Measurements from ENCODE around the gene MCFD2.

MCFD2 gene

GRCh38 chr2:46899053-46899452 is 16.6 kb downstream of the MCFD2 start:
- TF ChIP-seq CTCF (IDR thresholded peaks at IDR 0.05; ENCODE audit: insufficient read depth, low read length, poor library complexity, severe bottlenecking): no peak
- TF ChIP-seq EZH2phosphoT487 (conservative IDR thresholded peaks at IDR 0.05; ENCODE audit: low read length): no peak
- H3K9me3 ChIP-seq (ENCODE audit: insufficient read depth, low read length): no peaks in the 10 kb centered on the region
- no peak overlapping the region for H3K9ac ChIP-seq (ENCODE audit: low read length)

GRCh38 chr2:46898024-46898423 is 17.6 kb downstream of the MCFD2 start:
- no peaks in the 10 kb centered on the region for H3K36me3 ChIP-seq (ENCODE audit: low read length)
- no peaks in the 10 kb centered on the region for H3K79me2 ChIP-seq (ENCODE audit: insufficient read depth, low read length)
- no peaks in the 10 kb centered on the region for H3K9me3 ChIP-seq (ENCODE audit: insufficient read depth, low read length)
- no peak overlapping the region for H2AFZ ChIP-seq (ENCODE audit: low read depth, low read length, severe bottlenecking)
- H3K4me2 ChIP-seq (ENCODE audit: low read depth, low read length, poor library complexity, severe bottlenecking): no peak overlapping the region
- no peaks in the 10 kb centered on the region for H3K27me3 ChIP-seq (ENCODE audit: low read length)
- H3K9ac ChIP-seq (ENCODE audit: low read length): no peak overlapping the region
- no peak overlapping the region for H3K4me3 ChIP-seq (ENCODE audit: insufficient read depth, low read length, poor library complexity, severe bottlenecking)
- H3K27ac ChIP-seq (ENCODE audit: low read depth, low read length): no peak overlapping the region
- TF ChIP-seq CTCF (IDR thresholded peaks at IDR 0.05; ENCODE audit: insufficient read depth, low read length, poor library complexity, severe bottlenecking): no peak
- TF ChIP-seq EZH2phosphoT487 (conservative IDR thresholded peaks at IDR 0.05; ENCODE audit: low read length): no peak
- H3K9me2 ChIP-seq (replicated peaks; ENCODE audit: insufficient read depth, low read length): no peaks in the 10 kb centered on the region
- no peaks in the 10 kb centered on the region for H3F3A ChIP-seq (ENCODE audit: insufficient read depth)
- H4K20me1 ChIP-seq (ENCODE audit: low read depth, low read length): no peaks in the 10 kb centered on the region

More at GRCh38 chr2:46899053-46899452, 16.6 kb downstream of the MCFD2 start:
- Histone ChIP-seq H3K27ac (ENCODE audit: low read depth, low read length) (no peak overlapping the region), H3F3A (ENCODE audit: insufficient read depth) (no peaks in the 10 kb centered on the region), H4K20me1 (ENCODE audit: low read depth, low read length) (no peaks in the 10 kb centered on the region), H3K79me2 (ENCODE audit: insufficient read depth, low read length) (no peaks in the 10 kb centered on the region), H3K4me3 (ENCODE audit: insufficient read depth, low read length, poor library complexity, severe bottlenecking) (no peak overlapping the region), H3K27me3 (ENCODE audit: low read length) (no peaks in the 10 kb centered on the region), H3K4me2 (ENCODE audit: low read depth, low read length, poor library complexity, severe bottlenecking) (no peak overlapping the region), H3K9me2 (replicated peaks; ENCODE audit: insufficient read depth, low read length) (no peaks in the 10 kb centered on the region), H2AFZ (ENCODE audit: low read depth, low read length, severe bottlenecking) (no peak overlapping the region), H3K36me3 (ENCODE audit: low read length) (no peaks in the 10 kb centered on the region)

- Histone ChIP-seq H3K9ac (ENCODE audit: low read length) (no peak overlapping the region), H3F3A (ENCODE audit: insufficient read depth) (no peaks in the 10 kb centered on the region), H3K4me2 (ENCODE audit: low read depth, low read length, poor library complexity, severe bottlenecking) (no peak overlapping the region), H4K20me1 (ENCODE audit: low read depth, low read length) (no peaks in the 10 kb centered on the region), H2AFZ (ENCODE audit: low read depth, low read length, severe bottlenecking) (no peak overlapping the region), H3K79me2 (ENCODE audit: insufficient read depth, low read length) (no peaks in the 10 kb centered on the region), H3K36me3 (ENCODE audit: low read length) (no peaks in the 10 kb centered on the region), H3K9me3 (ENCODE audit: insufficient read depth, low read length) (no peaks in the 10 kb centered on the region), H3K27me3 (ENCODE audit: low read length) (no peaks in the 10 kb centered on the region), H3K4me3 (ENCODE audit: insufficient read depth, low read length, poor library complexity, severe bottlenecking) (no peak overlapping the region), H3K27ac (ENCODE audit: low read depth, low read length) (no peak overlapping the region), H3K9me2 (replicated peaks; ENCODE audit: insufficient read depth, low read length) (no peaks in the 10 kb centered on the region)
- no peak for TF ChIP-seq CTCF (IDR thresholded peaks at IDR 0.05; ENCODE audit: insufficient read depth, low read length, poor library complexity, severe bottlenecking)
- no peak for TF ChIP-seq EZH2phosphoT487 (conservative IDR thresholded peaks at IDR 0.05; ENCODE audit: low read length)
These were observed 22.2 kb downstream of the MCFD2 start for GRCh38 chr2:46893269-46893939.
